Measurements from ENCODE around the gene ZFP30.

ZFP30 gene

DNA sequence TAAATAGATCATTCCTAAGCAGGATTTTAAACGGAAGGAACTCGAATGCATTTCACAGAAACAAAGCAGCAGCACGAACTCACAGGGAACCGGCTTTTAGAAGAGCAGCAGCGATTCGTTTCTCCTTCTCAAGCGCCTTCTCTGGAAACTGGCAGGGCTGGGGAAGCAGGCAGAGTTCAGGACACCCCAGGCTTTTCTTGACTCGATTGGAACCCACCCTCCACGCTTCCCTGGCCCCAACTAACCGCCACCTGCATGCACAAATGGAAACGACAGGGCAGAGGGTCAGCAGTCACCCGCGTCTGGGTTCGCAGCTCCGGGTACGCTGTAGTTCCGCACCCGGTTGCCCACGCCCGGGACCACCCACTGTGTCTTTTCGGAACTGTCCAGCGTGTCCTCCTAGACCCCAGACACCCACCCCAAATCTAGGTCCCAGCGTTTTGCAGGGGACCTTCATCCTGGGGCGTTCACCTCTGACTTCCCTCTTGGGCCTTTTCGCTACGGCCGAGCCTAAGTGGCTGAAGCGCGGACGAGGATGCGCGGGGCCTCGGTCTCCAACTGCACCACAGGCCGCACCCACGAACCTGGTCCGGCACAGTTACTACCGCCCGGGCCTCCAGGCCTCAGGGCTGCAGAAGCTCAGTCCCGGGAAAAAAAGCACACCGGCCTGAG, 500 bp downstream of the ZFP30 start:
- H3K27me3 ChIP-seq (ENCODE audit: insufficient read depth, low read length) = peaks cover 27% of the 10 kb centered on the region; the same call in 1 of the 2 replicates

GRCh38 chr19:37654118-37654517, 1.1 kb downstream of the ZFP30 start:
- Histone ChIP-seq H3K27ac (ENCODE audit: low read length) (no peak overlapping the region), H3K4me3 (ENCODE audit: low read length) (peak overlapping the region; percentile 89), H3K36me3 (ENCODE audit: insufficient read depth, low read depth, low read length) (no peaks in the 10 kb centered on the region), H3K9ac (ENCODE audit: low read depth, low read length) (peak overlapping the region; percentile 71; the same call in 1 of the 2 replicates), H3K27me3 (ENCODE audit: insufficient read depth, low read length) (peaks cover 27% of the 10 kb centered on the region; the same call in 1 of the 2 replicates), H3K9me3 (ENCODE audit: insufficient read depth, low read depth, low read length) (no peaks in the 10 kb centered on the region), H3K4me1 (ENCODE audit: insufficient read depth, low read length) (no peaks in the 10 kb centered on the region)

More for the DNA sequence above, 500 bp downstream of the ZFP30 start:
- H3K4me1 ChIP-seq (ENCODE audit: insufficient read depth, low read length) = no peaks in the 10 kb centered on the region
- no peaks in the 10 kb centered on the region for H3K9me3 ChIP-seq (ENCODE audit: insufficient read depth, low read depth, low read length)
- H3K36me3 ChIP-seq (ENCODE audit: insufficient read depth, low read depth, low read length) = no peaks in the 10 kb centered on the region
- peak overlapping the region; percentile 89 for H3K4me3 ChIP-seq (ENCODE audit: low read length)
- H3K27ac ChIP-seq (ENCODE audit: low read length) = no peak overlapping the region
- H3K9ac ChIP-seq (ENCODE audit: low read depth, low read length) = peak overlapping the region; percentile 71; the same call in 1 of the 2 replicates

- Histone ChIP-seq H3K27me3 (ENCODE audit: insufficient read depth, low read length) (no peaks in the 10 kb centered on the region), H3K36me3 (ENCODE audit: insufficient read depth, low read depth, low read length) (peaks cover 26% of the 10 kb centered on the region), H3K4me1 (ENCODE audit: insufficient read depth, low read length) (no peaks in the 10 kb centered on the region), H3K4me3 (ENCODE audit: low read length) (peak overlapping the region; percentile 25; the same call in 1 of the 2 replicates), H3K9me3 (ENCODE audit: insufficient read depth, low read depth, low read length) (peaks cover 88% of the 10 kb centered on the region), H3K9ac (ENCODE audit: low read depth, low read length) (no peak overlapping the region), H3K27ac (ENCODE audit: low read length) (no peak overlapping the region)
Measured at GRCh38 chr19:37635076-37636056, 19.9 kb downstream of the ZFP30 start.

DNA sequence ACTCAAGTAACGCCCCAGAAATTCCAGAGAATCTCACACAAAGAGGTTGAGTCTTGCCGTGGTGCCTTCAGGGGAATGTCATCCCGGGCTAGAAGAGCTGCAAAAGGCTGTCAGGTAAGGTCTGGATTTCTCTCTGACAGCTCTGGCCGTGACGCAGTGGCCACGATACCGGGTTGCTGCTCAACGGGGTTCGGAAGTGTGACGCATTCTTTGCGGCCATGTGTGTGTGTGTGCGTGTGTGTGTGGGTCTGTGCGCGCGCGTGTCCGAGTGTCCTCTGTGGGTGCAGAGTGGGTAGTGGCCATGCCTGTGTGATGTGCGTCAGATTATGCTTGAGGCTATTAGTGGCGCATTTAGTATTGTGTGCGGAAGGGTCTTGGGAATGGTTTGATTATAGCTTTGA, 60.3 kb downstream of the ZFP30 start:
- Histone ChIP-seq H3K9me3 (ENCODE audit: insufficient read depth, low read depth, low read length) (peaks cover 24% of the 10 kb centered on the region), H3K27ac (ENCODE audit: low read length) (no peak overlapping the region), H3K4me1 (ENCODE audit: insufficient read depth, low read length) (0 out of 2 replicates have a peak, but pooled peaks cover 4% of the 10 kb centered on the region), H3K9ac (ENCODE audit: low read depth, low read length) (peak overlapping the region; percentile 26; the same call in 1 of the 2 replicates), H3K4me3 (ENCODE audit: low read length) (peak overlapping the region; percentile 92), H3K36me3 (ENCODE audit: insufficient read depth, low read depth, low read length) (no peaks in the 10 kb centered on the region), H3K27me3 (ENCODE audit: insufficient read depth, low read length) (peaks cover 15% of the 10 kb centered on the region)

- H3K4me3 ChIP-seq (ENCODE audit: low read length) = peak within 1 kb of the TSS; percentile 92
- peak within 1 kb of the TSS; percentile 94 for H3K27ac ChIP-seq (ENCODE audit: low read length)
- no peaks in the 10 kb centered on the region for H3K36me3 ChIP-seq (ENCODE audit: insufficient read depth, low read depth, low read length)
- H3K4me1 ChIP-seq (ENCODE audit: insufficient read depth, low read length) = 0 out of 2 replicates have a peak, but pooled peaks cover 4% of the 10 kb centered on the region
- H3K9me3 ChIP-seq (ENCODE audit: insufficient read depth, low read depth, low read length) = peaks cover 18% of the 10 kb centered on the region
- peak within 1 kb of the TSS; percentile 87; the same call in 1 of the 2 replicates for H3K9ac ChIP-seq (ENCODE audit: low read depth, low read length)
- peaks cover 15% of the 10 kb centered on the region for H3K27me3 ChIP-seq (ENCODE audit: insufficient read depth, low read length)
Measured at GRCh38 chr19:37594304-37594981, 60.8 kb downstream of the ZFP30 start, which contains the start of the genes ZNF540 and ZNF571. ZNF540 (plus strand) TSS chr19:37594876; CDS start chr19:37598448, 3,572 bp downstream. ZNF571 (minus strand) TSS chr19:37594792; CDS start chr19:37586676, 8,116 bp downstream.

DNA sequence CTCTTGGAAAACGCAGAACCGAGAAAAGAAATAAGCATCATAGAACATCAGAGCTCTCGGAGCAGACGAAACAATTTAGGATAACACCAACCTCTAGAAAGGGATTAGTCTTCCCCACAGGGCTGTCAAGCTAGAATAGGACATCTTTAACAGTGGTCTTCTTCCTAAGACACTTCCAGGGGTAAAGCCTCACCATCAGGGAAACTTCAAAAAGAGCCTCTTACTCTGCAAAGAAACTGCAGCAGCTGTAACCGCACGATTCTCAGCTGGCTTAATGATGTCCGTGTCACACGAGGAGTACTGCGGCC, 61.3 kb downstream of the ZFP30 start:
- Histone ChIP-seq H3K27me3 (ENCODE audit: insufficient read depth, low read length) (peaks cover 15% of the 10 kb centered on the region), H3K4me1 (ENCODE audit: insufficient read depth, low read length) (0 out of 2 replicates have a peak, but pooled peaks cover 4% of the 10 kb centered on the region), H3K27ac (ENCODE audit: low read length) (peak overlapping the region; percentile 94), H3K9me3 (ENCODE audit: insufficient read depth, low read depth, low read length) (peaks cover 17% of the 10 kb centered on the region), H3K36me3 (ENCODE audit: insufficient read depth, low read depth, low read length) (no peaks in the 10 kb centered on the region), H3K9ac (ENCODE audit: low read depth, low read length) (peak overlapping the region; percentile 87; the same call in 1 of the 2 replicates), H3K4me3 (ENCODE audit: low read length) (peak overlapping the region; percentile 92)

- peaks cover 39% of the 10 kb centered on the region; the same call in 1 of the 2 replicates for H3K36me3 ChIP-seq (ENCODE audit: insufficient read depth, low read depth, low read length)
- H3K27ac ChIP-seq (ENCODE audit: low read length) = no peak overlapping the region
- peaks cover 77% of the 10 kb centered on the region for H3K9me3 ChIP-seq (ENCODE audit: insufficient read depth, low read depth, low read length)
- no peak overlapping the region for H3K9ac ChIP-seq (ENCODE audit: low read depth, low read length)
- H3K4me3 ChIP-seq (ENCODE audit: low read length) = no peak overlapping the region
- H3K4me1 ChIP-seq (ENCODE audit: insufficient read depth, low read length) = no peaks in the 10 kb centered on the region
- no peaks in the 10 kb centered on the region for H3K27me3 ChIP-seq (ENCODE audit: insufficient read depth, low read length)
Measured at GRCh38 chr19:37583340-37583739, 71.9 kb downstream of the ZFP30 start.

GRCh38 chr19:37572203-37572602, 83.1 kb downstream of the ZFP30 start:
- Histone ChIP-seq H3K9ac (ENCODE audit: low read depth, low read length) (no peak overlapping the region), H3K9me3 (ENCODE audit: insufficient read depth, low read depth, low read length) (peaks cover 44% of the 10 kb centered on the region), H3K27ac (ENCODE audit: low read length) (no peak overlapping the region), H3K36me3 (ENCODE audit: insufficient read depth, low read depth, low read length) (no peaks in the 10 kb centered on the region; the same call in 1 of the 2 replicates), H3K4me1 (ENCODE audit: insufficient read depth, low read length) (no peaks in the 10 kb centered on the region), H3K4me3 (ENCODE audit: low read length) (no peak overlapping the region), H3K27me3 (ENCODE audit: insufficient read depth, low read length) (no peaks in the 10 kb centered on the region)

- Histone ChIP-seq H3K9me3 (ENCODE audit: insufficient read depth, low read depth, low read length) (peaks cover 99% of the 10 kb centered on the region), H3K27ac (ENCODE audit: low read length) (no peak overlapping the region), H3K27me3 (ENCODE audit: insufficient read depth, low read length) (no peaks in the 10 kb centered on the region), H3K9ac (ENCODE audit: low read depth, low read length) (no peak overlapping the region), H3K4me3 (ENCODE audit: low read length) (no peak overlapping the region), H3K4me1 (ENCODE audit: insufficient read depth, low read length) (no peaks in the 10 kb centered on the region), H3K36me3 (ENCODE audit: insufficient read depth, low read depth, low read length) (peaks cover 19% of the 10 kb centered on the region)
Measured at GRCh38 chr19:37565370-37565669, 89.9 kb downstream of the ZFP30 start.

GRCh38 chr19:37564624-37565369, 90.5 kb downstream of the ZFP30 start:
- Histone ChIP-seq H3K27ac (ENCODE audit: low read length) (no peak overlapping the region), H3K27me3 (ENCODE audit: insufficient read depth, low read length) (no peaks in the 10 kb centered on the region), H3K4me3 (ENCODE audit: low read length) (0 out of 2 replicates have a peak overlapping the region, but pooled peaks have one; percentile 16), H3K9ac (ENCODE audit: low read depth, low read length) (no peak overlapping the region), H3K36me3 (ENCODE audit: insufficient read depth, low read depth, low read length) (peaks cover 19% of the 10 kb centered on the region), H3K4me1 (ENCODE audit: insufficient read depth, low read length) (no peaks in the 10 kb centered on the region), H3K9me3 (ENCODE audit: insufficient read depth, low read depth, low read length) (peaks cover 97% of the 10 kb centered on the region)
